Anterior cingulate cortex (tissue), 58 donors: ENCODE results near the gene RNF41.
A peak's percentile ranks its signal among the peaks of the same experiment; 100 is the strongest.
"Not testable (repeated sequence)": the region's sequence is repeated elsewhere in the genome, so short reads cannot be mapped to it uniquely, and the experiment has no call there.

ENCODE experiments used
- DNase-seq, 58 donors: peaks; one replicate each; lab custom pipeline; 2025; lab: John Stamatoyannopoulos, UW

The RNF41 gene

DNA sequence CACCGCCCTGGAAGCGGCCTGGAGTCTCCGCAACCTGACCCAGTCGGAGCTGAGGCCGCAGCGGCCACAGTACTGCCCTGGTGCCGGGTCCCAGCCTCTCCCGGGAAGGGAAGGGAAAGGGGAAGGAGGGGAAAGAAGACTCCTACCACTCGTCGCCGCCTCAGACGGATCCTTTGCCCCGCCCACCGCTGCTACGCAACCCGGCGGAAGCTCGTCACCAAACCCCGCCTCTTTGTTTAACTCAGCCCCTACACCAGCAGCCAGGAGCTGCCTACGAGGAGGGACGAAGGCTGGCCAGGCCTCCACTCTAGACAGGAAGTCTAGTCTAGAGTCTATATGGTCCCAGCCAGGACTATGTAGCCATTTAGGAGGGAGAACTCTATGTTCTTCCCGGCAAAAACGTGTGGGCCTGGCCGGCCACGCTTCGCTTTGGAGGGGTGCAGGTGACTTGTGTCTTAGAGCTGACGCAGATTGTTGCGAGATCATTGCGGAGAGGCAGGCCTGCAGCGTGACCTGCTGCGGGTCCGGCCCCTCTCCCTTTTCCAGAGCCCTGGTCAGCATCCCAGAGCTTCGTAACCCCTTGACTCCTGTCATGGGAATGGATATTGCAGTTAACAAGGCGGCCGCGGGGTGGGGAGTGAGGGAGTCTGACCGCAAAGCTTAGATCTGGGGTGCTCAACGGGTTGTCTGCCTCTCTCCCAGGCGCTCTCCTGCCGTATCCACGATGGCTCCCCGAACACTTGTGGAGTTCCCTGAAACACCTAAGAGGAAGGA is at the start of gene RNF41:
Gene RNF41 (minus strand): TSS at position 166 of the 774 bp plus-strand sequence. CDS start 7,875 bp downstream, outside the sequence.
- peak; percentile 73 to 98 (median 95) for DNase-seq

DNA sequence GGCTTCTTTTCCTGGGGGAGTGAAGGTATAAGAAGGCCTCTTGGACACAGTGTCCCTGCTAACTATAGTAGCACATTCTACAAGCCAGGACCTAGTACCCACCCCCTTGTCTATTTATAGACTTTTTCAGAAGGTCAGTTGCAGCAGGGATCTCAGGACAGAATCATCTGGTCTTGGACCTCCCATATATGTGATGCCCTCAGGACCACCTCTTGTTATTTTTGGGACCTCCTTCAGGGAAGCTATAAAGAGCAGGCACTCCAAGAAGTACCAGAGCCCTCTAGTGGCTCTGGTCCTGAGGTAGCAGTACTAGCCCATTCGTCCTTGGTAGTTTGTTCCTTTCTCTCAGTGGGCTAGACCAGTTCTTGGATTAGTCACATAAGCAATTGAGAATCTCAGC is 49.3 kb upstream of the RNF41 start:
- peak in 1 of 58 donors; percentile 16 for DNase-seq

DNA sequence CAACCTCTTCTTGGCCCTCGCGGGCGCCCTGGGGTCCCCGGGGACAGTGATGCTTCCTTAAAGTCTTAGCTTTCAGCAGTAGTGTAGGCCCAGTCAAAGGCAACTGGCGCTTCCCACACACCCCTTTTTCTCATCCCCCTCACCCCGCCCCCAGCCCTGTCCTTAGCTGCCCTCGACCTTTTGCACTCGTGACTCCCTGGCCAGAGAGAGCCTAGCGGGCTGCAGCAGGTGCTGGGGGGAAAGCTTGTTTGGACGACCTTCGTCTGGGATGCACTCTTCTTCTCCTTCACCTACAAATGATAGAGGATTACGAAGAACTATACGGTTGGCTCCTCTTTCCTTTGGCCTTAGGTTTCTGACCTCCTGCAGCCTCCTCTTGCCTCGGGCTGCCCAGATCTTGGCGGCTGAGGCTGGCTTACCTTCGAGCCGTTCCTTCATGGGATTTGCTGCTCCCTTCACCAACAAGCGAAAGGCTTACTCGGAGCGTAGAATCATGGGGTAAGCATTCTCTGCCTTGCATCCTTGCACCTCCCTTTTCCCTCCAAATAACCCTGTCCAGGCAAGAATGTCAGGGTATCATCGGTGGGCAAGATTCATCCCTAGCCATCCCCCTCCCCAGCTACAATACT is 45.8 kb upstream of the RNF41 start:
- peak in 2 of 58 donors; percentile 20 to 40 for DNase-seq

DNA sequence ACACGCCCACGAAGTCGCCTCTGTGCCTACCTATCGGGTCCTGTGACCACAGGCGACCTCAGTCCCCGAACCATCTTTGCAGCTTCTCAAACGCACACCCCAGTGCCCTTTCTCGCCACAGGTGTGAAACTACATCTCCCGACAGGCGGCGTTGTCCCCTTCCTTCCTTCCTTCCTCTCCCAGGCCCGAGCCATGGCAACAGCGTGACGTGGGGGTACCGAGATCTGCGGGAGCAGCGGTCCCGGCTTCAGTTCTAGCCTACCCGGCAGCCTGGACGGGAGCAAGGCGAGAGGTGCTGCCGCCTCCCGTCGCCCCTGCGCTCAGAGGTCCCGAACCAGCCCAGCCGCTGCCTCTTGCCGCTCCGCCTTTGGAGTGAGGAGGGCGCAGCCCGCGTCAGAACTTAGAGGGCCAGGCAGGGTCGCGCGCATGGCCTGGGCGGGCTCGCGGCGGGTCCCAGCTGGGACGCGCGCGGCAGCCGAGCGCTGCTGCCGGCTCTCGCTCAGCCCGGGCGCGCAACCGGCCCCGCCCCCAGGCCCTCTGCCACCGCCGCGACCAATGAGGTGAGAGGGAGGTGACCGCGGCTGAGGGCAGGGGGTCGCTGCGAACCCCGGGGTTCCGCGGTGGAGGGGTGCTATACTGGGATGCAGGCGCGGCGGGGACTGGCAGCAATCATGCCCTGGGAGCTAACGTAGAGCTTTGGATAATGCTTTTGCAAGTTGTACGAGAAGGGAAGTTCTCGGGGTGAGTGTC is 45.1 kb upstream of the RNF41 start, which contains the start of gene COQ10A:
Gene COQ10A (plus strand): TSS at position 250 of the 750 bp plus-strand sequence. CDS start 177 bp downstream, at position 427.
- DNase-seq: peak; percentile 27 to 91 (median 81)

DNA sequence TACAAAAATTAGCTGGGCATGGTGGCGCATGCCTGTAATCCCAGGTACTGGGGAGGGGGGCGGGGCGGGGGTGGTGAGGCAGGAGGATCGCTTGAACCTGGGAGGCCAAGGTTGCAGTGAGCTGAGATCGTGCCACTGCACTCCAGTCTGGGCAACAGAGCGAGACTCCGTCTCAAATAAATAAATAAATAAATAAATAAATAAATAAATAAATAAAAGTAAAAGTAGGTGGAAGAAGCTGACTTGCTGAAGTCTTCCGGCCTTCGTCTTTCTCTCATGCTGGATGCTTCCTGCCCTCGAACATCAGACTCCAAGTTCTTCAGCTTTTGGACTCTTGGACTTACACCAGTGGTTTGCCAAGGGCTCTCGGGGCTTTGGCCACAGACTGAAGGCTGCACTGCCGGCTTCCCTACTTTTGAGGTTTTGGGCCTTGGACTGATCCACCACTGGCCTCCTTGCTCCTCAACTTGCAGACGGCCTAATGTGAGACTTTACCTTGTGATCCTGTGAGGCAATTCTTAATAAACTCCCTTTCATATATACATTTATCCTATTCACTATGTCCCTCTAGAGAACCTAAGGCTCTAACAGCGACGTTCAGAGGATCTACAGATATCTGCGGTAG is 44.5 kb upstream of the RNF41 start:
- not testable (repeated sequence) for DNase-seq

DNA sequence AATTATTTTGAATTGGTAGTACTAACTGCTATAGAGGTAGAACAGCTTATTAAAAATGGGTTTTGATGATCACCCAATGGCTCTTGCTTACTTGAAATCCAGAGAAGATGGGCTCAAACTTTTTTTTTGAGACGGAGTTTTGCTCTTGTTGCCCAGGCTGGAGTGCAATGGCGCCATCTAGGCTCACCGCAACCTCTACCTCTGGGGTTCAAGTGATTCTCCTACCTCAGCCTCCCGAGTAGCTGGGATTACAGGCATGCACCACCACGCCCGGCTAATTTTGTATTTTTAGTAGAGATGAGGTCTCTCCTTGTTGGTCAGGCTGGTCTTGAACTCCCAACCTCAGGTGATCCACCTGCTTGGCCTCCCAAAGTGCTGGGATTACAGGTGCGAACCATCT is 41.2 kb upstream of the RNF41 start:
- not testable (repeated sequence) for DNase-seq

DNA sequence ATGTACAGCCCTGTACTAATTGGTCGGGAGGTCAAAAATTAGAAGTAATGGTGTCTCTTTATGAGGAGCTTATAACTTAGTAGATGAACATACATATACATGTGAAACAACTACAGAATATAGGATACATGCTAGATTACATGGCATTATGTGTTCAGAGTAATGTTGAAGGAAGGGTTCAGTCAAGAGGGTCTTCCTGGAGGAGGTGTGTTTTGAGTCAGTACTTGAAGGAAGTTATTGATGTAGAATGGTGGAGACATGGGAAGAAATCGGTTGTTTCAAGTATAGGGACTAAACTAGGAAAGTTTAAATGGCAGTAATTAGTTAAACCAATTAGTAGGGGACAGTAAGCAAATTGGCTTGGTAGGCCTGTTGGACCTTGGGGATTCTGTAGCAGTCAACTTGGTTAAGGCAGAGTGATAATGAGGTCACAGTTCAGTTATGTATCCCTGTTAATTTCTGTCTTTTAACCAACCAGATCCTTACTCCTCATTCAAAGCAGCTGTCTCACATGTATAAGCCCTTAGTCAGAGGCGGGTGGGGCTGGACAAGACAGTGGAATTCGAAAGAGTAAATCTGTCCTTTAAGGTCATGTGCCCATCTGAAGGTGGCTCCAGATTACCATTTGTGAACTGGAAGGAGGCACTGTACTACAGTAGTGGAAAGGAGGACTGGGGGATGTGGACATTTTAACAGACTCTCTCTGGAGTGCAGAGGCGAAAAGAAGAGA is 39.9 kb upstream of the RNF41 start:
- no peak for DNase-seq

DNA sequence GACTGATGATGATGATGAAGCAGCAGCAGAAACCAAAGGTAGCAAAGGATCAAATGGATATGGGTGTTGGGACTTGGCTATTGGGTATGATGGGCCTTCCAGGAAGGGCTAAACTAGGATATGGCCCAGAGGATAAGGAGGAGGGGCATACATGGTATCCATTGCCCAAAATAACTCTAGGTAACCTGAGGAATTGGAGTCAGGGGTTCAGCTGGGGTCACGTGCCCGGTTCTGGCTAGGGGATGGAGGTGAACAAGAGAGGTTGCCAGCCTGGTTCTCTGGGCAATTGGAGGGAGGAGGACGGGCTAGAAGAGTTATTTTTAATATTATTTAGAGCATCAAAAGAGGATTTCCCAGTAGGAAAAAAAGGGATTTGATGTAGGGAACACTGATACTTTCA is 39.2 kb upstream of the RNF41 start:
- DNase-seq: no peak

DNA sequence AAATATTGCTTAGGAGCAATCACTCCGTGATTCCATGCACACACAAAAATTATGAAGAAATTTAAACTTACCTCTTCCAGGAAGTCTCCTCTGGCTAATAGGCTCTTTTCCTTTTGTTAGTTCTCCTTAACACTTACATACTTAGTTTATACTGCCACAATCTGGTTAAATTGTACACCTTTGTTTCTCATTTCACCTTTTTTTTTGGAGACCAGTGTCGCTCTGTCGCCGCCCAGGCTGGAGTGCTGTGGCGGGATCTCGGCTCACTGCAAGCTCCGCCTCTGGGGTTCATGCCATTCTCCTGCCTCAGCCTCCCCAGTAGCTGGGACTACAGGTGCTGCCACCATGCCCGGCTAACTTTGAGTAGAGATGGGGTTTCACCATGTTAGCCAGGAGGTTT is 38.7 kb upstream of the RNF41 start:
- no peak for DNase-seq

DNA sequence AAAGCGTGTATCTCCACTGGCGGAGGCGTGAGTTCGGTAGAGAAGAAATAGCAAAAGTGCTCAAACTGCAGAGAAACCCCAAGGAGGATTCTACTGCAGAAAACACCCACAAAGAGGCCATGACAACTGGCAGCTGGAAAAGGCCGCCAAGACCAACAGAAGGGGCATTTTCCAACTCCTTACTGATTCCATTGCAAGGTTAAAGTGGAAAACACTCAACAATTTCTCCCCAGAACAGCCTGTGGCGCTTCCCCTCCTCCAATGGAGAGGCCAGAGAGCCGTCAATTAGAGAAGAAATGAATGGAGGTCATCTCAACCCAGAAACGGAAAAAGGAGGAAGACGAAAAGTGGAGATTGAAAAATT is 37.1 kb upstream of the RNF41 start:
- peak in 1 of 58 donors; percentile 48 for DNase-seq

DNA sequence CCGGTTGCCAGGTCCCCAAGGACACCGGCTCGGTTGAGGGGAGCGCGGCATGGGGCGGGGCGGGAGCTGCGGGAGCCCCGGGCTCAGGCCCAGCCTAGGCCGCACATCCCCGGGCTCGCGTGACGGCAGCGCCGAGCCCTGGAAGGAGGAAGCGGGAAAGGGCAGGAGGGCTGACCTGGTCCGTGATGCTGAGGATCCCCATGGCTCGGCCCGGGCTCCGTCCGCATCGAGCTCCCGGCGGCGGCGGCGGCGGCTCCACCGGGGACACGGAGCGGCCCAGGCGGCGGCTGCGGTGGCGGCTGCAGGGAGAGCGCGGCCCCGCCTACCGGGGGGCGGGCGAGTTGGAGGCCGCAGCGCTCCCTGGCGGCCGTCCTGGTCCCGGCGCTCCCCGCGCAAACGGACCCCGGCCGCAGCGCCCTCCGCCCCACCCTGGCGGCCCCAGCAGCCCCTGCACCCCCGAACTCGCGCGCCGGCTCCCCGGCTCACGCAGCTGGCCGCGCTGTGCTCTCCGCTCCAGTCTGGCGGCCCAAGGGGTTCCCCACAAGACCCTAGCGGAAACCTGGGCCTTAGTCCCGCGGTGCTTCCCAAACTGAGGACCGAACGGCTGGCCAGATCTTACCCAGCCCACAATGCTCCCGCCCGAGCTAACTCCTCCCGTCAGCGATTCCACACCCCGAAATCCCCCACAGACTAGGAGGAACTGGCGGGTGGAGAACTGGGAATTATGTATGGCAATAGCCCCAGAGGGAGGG is 36.5 kb upstream of the RNF41 start, which contains the start of gene ANKRD52:
Gene ANKRD52 (minus strand): TSS at position 317 of the 752 bp plus-strand sequence. CDS start 115 bp downstream, at position 202.
- DNase-seq: peak; percentile 20 to 88 (median 74)

DNA sequence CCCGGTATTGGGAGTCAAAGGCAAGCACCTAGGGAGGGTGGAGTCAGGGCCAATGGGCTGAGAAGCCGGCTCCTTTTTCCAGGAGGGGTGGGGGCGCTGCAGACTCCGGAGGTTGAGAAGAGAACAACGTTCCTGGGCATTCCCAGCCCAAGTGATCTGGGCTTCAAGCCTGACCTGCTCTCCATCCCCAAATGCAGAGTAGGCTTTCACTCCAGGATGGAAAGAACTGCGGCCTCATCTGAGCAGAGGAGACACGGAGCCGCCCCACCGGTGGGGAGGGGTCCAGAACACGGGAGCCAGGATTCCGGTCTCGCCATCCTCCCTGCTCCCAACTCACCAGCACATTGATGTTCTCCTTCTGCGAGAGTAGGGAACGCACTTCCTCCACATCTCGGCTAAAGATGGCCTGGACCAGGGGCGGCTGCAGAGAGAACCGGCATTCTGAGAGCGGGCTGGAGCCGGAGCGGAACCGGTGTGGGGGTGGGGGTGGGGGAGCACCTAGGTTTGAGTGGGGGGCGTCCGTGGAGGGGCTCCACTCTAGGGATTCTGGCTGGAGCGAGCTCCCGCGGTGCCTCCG is 35.9 kb upstream of the RNF41 start:
- peak in 15 of 58 donors; percentile 10 to 58 (median 28) for DNase-seq

DNA sequence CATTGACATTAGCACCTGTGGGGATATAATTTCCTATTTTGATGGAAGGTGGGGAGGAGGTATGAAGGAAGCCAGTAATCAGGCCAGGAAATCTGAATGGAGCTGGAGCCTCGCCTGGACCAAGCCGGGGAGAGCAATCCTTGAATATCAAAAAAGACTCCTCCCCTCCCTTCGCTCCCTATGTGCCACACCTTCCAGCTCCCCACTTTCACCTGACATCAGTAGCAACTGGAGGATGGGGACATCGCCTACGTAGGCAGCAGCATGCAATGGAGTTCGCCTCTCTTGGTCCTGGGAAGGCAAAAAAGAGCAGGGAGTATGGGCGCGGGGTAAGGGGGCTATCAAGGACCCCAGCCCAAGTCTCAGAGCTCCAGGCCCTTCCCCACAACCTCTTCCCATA is 35.3 kb upstream of the RNF41 start:
- DNase-seq: peak in 1 of 58 donors; percentile 35

DNA sequence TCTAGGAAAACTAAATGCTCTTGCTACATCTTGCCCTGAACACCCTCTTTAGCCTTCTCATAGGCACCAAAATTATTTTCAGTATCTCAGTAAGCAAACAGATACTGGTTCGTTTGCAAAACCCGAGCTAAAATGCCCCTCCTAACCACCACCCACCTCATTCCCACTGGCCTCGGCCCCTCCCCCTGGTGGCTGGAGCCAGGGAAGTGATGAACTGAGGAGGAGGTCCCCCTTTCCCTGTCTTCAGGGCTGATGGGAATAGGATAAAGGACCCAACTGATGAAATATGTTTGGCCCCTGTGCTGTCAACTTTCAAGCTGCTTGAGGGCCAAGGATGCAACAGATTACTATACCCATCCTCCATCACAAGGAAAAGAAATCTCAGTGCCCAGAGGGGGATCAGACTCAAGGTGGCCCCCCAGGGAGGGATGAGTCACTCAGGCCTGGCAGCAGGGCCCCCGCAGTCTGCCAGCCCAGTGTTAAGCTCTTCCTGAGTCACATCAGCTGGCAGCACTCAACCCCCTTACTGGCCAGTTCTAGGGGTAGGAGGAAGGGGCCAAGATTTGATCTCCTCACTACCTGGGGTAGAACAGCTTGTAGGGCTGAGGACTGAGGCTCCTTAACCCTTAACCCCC is 34.7 kb upstream of the RNF41 start:
- DNase-seq: peak in 2 of 58 donors; percentile 10 to 14

DNA sequence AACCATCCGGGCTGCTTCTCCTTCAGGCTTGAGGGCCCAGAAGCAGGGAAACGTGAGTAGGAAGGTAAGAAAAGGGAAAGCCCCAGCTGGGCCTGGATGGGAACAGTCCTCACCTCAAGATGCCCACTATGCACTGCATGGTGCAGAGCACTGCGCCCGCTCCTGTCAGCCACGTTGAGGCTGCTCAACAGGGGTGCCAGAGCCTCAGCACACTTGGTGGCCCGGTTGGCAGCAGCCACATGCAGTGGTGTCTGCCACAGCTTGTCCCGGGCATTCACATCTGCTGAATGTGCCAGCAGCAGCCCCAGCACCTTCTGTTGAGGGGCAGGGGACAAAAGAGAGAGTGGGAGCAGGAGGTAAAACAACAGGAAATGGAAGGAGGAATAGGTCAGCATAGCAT is 33.9 kb upstream of the RNF41 start:
- no peak for DNase-seq

DNA sequence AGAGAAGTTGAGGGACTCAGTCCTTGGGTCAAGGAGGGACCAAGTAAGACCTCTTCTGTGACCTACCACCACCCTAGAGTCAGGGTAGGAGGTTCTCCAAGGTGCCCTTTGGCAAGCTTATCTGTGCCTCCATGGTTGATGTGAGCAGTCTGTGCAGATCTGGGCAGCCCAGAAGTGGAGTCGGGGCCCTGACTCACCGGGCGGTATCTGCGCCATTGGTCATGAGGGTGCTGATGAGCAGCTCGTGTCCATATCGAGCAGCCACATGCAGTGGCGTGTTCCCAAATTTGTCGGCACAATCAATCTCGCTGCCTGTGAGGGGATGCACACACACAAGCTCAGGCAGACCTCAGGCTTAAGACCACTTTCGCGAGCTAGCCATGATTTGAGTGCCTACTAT is 31.4 kb upstream of the RNF41 start:
- no peak for DNase-seq

DNA sequence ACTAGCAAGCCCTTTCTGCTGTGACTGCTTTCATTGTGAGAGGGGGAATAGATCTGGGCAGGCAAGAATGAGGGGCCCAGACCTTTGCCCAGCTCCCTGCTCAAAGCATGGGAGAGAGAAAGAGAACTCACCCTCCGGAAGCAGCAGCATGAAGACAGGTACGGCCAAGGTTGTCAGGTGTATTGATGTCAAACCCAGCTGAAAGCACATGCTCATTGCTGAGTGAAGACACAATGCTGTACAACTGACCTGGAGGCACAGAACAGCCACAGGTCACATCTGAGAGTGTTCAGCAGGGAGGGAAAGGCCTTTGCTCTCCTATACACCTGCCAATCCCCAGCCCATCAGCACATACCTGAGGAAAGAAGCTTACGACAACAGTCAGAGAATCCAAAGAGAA is 30.9 kb upstream of the RNF41 start:
- no peak for DNase-seq

DNA sequence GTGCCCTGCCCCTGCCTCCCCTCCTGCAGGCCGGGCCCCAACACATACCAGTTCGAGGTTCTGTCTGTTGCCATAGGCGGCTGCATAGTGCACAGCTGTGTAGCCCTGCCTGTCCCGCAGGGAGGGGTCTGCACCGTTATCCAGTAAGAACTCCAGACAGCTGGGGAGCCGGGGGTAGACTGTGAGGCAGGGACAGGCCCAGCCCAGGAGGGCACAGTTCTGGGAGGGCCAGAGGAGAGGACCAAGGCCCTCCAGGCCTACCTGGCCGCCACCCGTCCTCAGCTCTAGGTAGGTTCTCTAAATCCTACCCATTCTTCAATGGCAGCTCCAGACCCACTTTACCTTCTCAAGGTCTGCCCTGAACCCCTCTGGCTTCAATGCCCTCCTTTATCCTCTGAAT is 27.0 kb upstream of the RNF41 start:
- no peak for DNase-seq
